Osteoblast (primary cell): Measurements from ENCODE around the gene GAS2. TPM values are rescaled to one million over a fixed set of nuclear protein-coding genes. Genes with fewer than 3 reads are reported as not detected.

Source experiments
- DNase-seq: peaks from one replicate; pipeline ENCODE4 v3.0.0; 2011; ENCODE audit warnings: low spot score, mixed read lengths; ENCODE audit not compliant: insufficient read length; ENCODE audit errors: missing footprints
- H2AFZ ChIP-seq: 2 replicates; pipeline ENCODE4 v1.6.0; 2011; ENCODE audit warnings: mild to moderate bottlenecking, low read length
- H3K27ac ChIP-seq: 2 replicates; pipeline ENCODE4 v1.5.1; 2011; ENCODE audit warnings: mild to moderate bottlenecking, low read depth, low read length, moderate library complexity
- H3K27me3 ChIP-seq: 2 replicates; pipeline ENCODE4 v1.6.0; 2012; ENCODE audit warnings: mild to moderate bottlenecking, control low read depth, inconsistent platforms, low read length, moderate library complexity; ENCODE audit not compliant: insufficient read depth
- H3K36me3 ChIP-seq: 2 replicates; pipeline ENCODE4 v1.5.1; 2011; ENCODE audit warnings: mild to moderate bottlenecking, low read length, control low read depth, moderate library complexity; ENCODE audit not compliant: insufficient read depth
- H3K4me1 ChIP-seq: 2 replicates; pipeline ENCODE4 v1.5.1; 2011; ENCODE audit warnings: mild to moderate bottlenecking, low read length, control low read depth, moderate library complexity; ENCODE audit not compliant: insufficient read depth
- H3K4me2 ChIP-seq: 2 replicates; pipeline ENCODE4 v1.6.0; 2011; ENCODE audit warnings: mild to moderate bottlenecking, low read length; ENCODE audit not compliant: insufficient read depth
- H3K4me3 ChIP-seq: fragments of 200-600 bp; sonication (generic); 3 replicates; pipeline ENCODE4 v1.5.1; 2012; ENCODE audit warnings: mild to moderate bottlenecking, low read length, inconsistent platforms; ENCODE audit not compliant: insufficient read depth
- H3K79me2 ChIP-seq: 2 replicates; pipeline ENCODE4 v1.6.0; 2012; ENCODE audit warnings: mild to moderate bottlenecking, low read length, control low read depth, inconsistent platforms; ENCODE audit not compliant: insufficient read depth
- H3K9me3 ChIP-seq: 2 replicates; pipeline ENCODE4 v1.5.1; 2011; ENCODE audit warnings: low read depth, low read length, control low read depth
- H4K20me1 ChIP-seq: 2 replicates; pipeline ENCODE4 v1.6.0; 2012; ENCODE audit warnings: mild to moderate bottlenecking, low read length, control low read depth; ENCODE audit not compliant: insufficient read depth
- CTCF ChIP-seq: IDR thresholded peaks from 2 replicates; pipeline ENCODE4 v1.5.1; 2011; ENCODE audit warnings: mild to moderate bottlenecking, low read depth, low read length, moderate library complexity; ENCODE audit errors: extremely low read depth
- total RNA-seq: library from RNA; depleted of rRNA; stranded (reverse); fragments of >200 nt; gene quantifications from 2 replicates; pipeline ENCODE4 v1.2.3, GENCODE V29; 2012

The GAS2 gene
- total RNA-seq, 1 donor = 0.36 TPM

GRCh38 chr11:22626573-22627239, 39.7 kb upstream of the GAS2 start:
- peaks cover 3% of the 10 kb centered on the region for H3K79me2 ChIP-seq
- no peaks in the 10 kb centered on the region for H3K9me3 ChIP-seq
- no peaks in the 10 kb centered on the region for H3K27me3 ChIP-seq
- H2AFZ ChIP-seq = peak overlapping the region; percentile 99
- no peaks in the 10 kb centered on the region for H4K20me1 ChIP-seq
- no peak for TF ChIP-seq CTCF
- peak overlapping the region; percentile 77 for H3K4me2 ChIP-seq
- H3K36me3 ChIP-seq = no peaks in the 10 kb centered on the region
- peak overlapping the region; percentile 93 for H3K4me3 ChIP-seq
- peaks cover 7% of the 10 kb centered on the region for H3K4me1 ChIP-seq
- peak; percentile 13 for DNase-seq
- H3K27ac ChIP-seq = no peak overlapping the region

- no peak for TF ChIP-seq CTCF
- Histone ChIP-seq H3K79me2 (peaks cover 3% of the 10 kb centered on the region), H2AFZ (no peak overlapping the region), H3K27me3 (no peaks in the 10 kb centered on the region), H3K4me2 (no peak overlapping the region), H3K4me1 (peaks cover 7% of the 10 kb centered on the region), H4K20me1 (no peaks in the 10 kb centered on the region), H3K36me3 (no peaks in the 10 kb centered on the region), H3K4me3 (no peak overlapping the region), H3K27ac (no peak overlapping the region), H3K9me3 (no peaks in the 10 kb centered on the region)
- no peak for DNase-seq
Observed at GRCh38 chr11:22627421-22627820, 39.0 kb upstream of the GAS2 start.

- Histone ChIP-seq H3K27me3 (no peaks in the 10 kb centered on the region), H3K4me3 (no peak overlapping the region), H2AFZ (no peak overlapping the region), H3K4me2 (no peak overlapping the region), H3K9me3 (no peaks in the 10 kb centered on the region), H4K20me1 (no peaks in the 10 kb centered on the region), H3K36me3 (no peaks in the 10 kb centered on the region), H3K27ac (no peak overlapping the region), H3K79me2 (no peaks in the 10 kb centered on the region), H3K4me1 (no peaks in the 10 kb centered on the region)
- DNase-seq = no peak
- TF ChIP-seq CTCF = no peak
Observed at GRCh38 chr11:22633354-22633902, 33.0 kb upstream of the GAS2 start.

- Histone ChIP-seq H3K27ac (no peak overlapping the region), H3K79me2 (no peaks in the 10 kb centered on the region), H3K27me3 (no peaks in the 10 kb centered on the region), H3K36me3 (no peaks in the 10 kb centered on the region), H3K4me2 (no peak overlapping the region), H4K20me1 (no peaks in the 10 kb centered on the region), H3K4me3 (no peak overlapping the region), H3K4me1 (no peaks in the 10 kb centered on the region), H2AFZ (no peak overlapping the region), H3K9me3 (no peaks in the 10 kb centered on the region)
- TF ChIP-seq CTCF = no peak
- DNase-seq = no peak
Observed at GRCh38 chr11:22634897-22635629, 31.3 kb upstream of the GAS2 start.
